Left renal cortex interstitium (tissue), 4 donors: ENCODE data around the gene TEKTIP1. TPM values are rescaled to one million over a fixed set of nuclear protein-coding genes. Genes with fewer than 3 reads are reported as not detected.
"Not testable (repeated sequence)": the region's sequence is repeated elsewhere in the genome, so short reads cannot be mapped to it uniquely, and the experiment has no call there.

ENCODE experiments used
- DNase-seq, 4 donors: peaks; one replicate each; pipeline ENCODE4 v3.0.0-alpha.2; 2013; ENCODE audit warnings: low read depth in 4 of 4, low spot score in 2 of 4, missing footprints in 1 of 4
- polyA plus RNA-seq, 4 donors: library from polyadenylated mRNA; unstranded; fragments of 120-200 nt; gene quantifications; one replicate each; pipeline ENCODE4 v1.2.1, GENCODE V29; 2013; ENCODE audit not compliant: insufficient read length in 4 of 4

TEKTIP1 gene
- polyA plus RNA-seq, 4 donors: 3.1 to 9.0 (median 7.0) TPM

- no peak for DNase-seq
Observed at GRCh38 chr19:3555653-3556422, 16.9 kb downstream of the TEKTIP1 start.

DNA sequence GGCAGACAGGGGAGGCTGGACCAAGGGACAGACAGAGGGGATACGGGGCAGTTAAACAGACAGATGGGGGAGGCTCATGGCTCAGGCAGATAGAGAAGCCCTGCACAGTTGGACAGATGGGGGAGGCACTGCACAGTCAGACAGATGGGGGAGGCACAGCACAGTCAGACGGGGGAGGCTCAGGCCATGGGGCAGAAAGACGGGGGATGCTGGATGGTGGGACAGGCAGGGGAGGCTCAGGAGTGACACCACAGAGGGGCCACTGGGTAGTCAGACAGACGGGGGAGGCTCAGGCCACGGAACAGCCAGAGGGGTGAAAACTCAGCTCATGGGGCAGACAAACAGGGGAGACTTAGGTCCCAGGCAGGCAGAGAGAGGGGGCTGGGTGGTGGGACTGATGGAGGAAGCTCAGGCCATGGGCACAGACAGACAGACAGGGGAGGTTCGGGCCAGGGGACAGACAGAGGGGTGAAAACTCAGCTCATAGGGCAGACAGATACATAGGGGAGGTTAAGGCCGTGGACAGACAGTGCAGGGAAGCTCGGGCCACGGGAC lies 17.5 kb downstream of the TEKTIP1 start:
- no peak for DNase-seq

DNA sequence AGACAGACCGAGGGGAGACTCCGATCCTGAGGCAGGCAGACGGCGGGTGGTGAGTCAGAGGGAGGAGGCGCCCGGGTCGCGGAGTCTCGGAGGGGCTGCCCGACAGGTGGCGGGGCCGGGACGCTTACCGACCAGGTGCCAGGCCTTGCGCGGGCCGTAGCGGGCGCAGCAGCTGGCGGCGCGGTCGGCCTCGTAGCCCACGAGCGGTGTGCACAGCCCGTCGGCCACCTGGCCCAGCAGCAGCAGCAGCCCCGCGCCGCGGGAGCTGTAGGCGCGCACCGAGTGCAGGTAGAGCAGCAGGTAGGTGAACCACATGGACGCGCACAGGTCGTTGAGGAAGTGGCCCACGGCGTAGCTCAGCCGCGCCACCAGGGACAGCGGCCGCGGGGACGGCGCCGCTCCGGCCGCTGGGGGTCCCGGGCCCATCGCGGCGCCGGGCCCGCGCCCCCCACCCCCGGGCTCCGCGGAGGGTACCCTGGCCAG lies 18.0 kb downstream of the TEKTIP1 start:
- DNase-seq: no peak

DNA sequence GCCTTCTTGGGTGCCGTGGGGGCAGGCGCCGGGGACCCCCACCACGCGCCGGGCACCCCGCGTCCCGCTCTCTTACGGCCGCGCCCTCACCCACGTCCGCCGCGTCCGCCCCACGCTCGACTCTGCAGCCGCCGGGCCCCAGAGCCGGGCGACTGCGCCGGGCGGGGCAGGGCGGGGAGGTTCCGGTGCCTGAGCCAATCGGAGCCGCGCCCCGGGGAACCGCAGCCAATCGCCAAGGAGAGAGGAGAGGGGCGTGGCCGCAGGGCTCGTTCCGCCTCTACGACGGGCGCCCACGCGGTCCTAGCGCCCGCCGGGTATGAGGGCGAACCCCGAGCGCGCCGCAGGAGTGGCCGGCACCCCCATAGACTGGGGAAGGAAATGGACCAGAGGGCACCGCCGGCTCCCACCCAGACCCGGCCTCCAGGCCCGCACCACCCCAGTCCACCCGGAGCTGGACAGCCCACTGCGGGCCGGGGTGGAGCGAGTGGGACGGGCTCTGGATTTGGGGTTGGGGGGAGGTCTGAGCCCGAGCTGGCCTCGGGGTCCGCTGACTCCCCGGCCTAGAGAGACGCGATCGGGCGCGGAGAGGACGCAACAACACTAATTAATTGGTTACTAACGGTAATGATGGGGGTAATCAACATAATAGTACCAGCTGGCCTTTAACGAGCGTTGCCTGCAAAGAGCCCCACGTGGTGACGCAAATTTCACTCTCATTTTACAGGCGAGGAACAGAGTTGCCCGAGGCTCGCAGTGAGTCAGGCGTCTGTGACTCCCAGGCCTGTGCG lies 18.7 kb downstream of the TEKTIP1 start, which contains the start of gene MFSD12:
TSS of gene MFSD12 (minus strand) at position 126 of the 788 bp plus-strand sequence. CDS start 183 bp downstream, outside the sequence.
- peak; percentile 56 to 91 (median 81) for DNase-seq

- DNase-seq: no peak
Observed at GRCh38 chr19:3563709-3564524, 24.9 kb downstream of the TEKTIP1 start.

DNA sequence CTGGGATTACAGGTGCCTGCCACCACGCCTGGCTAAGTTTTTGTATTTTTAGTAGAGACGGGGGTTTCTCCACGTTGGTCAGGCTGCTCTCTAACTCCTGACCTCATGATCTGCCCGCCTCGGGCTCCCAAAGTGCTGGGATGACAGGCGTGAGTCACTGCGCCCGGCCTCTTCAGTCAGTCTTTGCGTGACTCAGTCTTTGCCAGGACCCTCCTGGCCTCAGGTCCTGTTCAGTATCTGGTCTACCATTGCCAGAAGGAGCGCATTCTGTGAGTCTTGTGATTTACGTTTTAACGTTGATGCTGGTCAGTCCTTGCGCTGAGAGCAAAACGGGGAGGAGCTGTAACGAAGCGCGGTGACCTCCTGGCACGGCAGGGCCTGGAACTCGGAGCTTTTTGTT lies 26.2 kb downstream of the TEKTIP1 start:
- no peak for DNase-seq

GRCh38 chr19:3570042-3570441 lies 31.1 kb downstream of the TEKTIP1 start:
- not testable (repeated sequence) for DNase-seq

GRCh38 chr19:3570606-3571011 lies 31.6 kb downstream of the TEKTIP1 start:
- no peak for DNase-seq

DNA sequence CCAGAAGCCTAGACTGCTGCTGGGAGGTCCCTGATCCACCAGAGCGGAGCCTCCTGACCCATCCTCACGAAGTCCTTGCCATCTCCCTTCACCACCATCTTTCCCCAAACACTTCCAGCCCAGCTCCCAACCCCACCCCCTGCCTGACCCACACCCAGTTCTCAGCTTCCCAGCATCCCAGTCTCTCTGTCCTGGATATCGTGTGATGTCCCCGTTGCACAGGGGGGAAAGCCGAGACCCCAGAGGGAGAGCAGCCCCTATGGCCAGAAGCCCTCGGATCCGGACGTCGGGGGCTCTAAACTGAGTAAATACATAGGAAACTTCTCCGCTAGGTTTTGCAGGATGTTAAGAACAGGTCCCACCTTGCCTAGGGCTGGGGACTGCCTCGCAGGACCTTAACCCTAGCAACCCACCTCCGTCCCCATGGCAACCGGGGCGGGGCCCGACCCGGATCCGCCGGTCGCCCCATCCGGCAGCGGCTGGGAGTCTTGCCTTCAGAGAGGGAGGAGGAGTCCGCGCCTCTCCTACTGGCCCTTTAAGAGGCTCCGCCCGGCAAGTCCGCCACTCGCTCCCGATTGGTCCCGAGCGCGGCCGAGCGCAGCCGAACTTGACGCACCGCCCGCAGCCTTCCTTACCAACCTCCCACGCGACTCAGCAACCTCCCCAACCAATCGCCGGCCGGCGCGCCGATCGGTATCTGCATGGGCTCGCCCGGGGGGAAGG lies 33.3 kb downstream of the TEKTIP1 start:
- DNase-seq: peak; percentile 92 to 98 (median 98)

DNA sequence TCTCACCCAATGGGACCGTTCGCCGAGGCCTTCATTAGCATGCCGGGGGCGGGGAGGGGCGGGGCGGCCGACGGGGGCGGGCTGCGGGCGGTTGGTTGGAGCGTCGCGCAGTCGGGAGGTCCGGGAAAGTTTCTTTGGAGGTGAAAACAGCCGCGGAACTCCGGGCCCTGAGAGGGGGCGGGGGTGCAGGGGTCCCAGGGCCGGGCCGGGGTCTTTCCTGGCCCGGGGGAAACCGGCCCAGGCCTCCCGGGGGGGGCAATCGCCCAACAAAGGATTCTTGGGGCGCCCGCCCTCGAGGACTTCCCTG lies 33.8 kb downstream of the TEKTIP1 start, which contains the start of gene HMG20B:
TSS of gene HMG20B (plus strand) at position 90 of the 307 bp plus-strand sequence. CDS start 366 bp downstream, outside the sequence.
- no peak for DNase-seq

DNA sequence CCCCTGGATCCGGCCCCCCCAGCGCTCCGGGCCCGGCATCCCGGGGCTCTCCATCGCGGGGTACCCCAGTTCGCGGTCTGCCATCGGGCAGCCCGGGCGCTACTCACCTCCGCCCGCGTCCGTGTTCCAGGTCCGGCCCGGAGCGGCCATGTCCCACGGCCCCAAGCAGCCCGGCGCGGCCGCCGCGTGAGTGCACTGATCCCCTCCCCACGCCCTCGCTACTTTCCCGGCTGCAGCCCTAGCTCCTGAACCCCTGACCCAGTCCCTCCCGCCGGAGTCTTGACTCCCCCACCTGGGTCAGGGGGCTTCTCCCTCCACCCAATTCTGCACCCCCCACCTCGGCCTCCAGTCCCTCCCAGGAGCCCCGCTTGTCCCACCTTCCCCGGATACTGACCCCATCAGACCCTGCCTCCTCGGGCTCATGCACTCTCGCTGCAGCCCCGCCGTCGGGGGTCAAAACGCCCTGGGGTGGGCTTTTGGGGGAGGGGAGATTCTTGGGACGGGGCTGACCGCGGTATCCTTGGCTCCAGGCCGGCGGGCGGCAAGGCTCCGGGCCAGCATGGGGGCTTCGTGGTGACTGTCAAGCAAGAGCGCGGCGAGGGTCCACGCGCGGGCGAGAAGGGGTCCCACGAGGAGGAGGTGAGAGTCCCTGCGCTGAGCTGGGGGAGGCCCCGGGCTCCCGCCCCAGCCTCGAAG lies 34.3 kb downstream of the TEKTIP1 start:
- DNase-seq: no peak

DNA sequence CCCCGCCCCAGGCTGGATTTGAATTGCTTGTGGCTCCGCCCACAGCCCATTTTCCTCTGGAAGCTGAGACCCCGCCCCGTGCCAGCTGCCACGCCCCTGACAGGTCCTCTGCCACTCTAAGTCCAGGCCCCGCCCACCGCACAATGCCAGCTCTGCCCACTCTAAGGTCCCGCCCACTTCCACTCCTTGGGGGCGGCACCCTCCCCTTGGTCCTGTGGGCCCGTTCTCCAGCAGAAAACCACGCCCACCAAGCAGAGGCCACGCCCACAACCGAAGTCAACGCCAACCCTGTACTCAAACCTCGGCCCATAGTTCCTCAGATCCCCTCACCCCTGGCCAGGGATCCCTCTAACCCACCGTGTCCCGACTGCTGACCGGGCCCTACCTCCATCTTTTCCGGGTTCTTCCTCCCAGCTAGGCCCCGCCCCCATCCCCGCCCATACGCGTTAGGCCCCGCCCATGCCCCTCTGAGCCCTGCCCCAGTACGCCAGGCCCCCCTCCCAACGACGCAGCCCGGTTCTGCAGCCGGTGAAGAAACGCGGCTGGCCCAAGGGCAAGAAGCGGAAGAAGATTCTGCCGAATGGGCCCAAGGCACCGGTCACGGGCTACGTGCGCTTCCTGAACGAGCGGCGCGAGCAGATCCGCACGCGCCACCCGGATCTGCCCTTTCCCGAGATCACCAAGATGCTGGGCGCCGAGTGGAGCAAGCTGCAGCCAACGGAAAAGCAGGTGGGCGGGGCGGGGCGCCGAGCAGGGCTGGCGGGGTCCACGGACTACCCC lies 35.1 kb downstream of the TEKTIP1 start:
- DNase-seq: no peak

- no peak for DNase-seq
Observed at GRCh38 chr19:3575260-3575741, 36.3 kb downstream of the TEKTIP1 start.

DNA sequence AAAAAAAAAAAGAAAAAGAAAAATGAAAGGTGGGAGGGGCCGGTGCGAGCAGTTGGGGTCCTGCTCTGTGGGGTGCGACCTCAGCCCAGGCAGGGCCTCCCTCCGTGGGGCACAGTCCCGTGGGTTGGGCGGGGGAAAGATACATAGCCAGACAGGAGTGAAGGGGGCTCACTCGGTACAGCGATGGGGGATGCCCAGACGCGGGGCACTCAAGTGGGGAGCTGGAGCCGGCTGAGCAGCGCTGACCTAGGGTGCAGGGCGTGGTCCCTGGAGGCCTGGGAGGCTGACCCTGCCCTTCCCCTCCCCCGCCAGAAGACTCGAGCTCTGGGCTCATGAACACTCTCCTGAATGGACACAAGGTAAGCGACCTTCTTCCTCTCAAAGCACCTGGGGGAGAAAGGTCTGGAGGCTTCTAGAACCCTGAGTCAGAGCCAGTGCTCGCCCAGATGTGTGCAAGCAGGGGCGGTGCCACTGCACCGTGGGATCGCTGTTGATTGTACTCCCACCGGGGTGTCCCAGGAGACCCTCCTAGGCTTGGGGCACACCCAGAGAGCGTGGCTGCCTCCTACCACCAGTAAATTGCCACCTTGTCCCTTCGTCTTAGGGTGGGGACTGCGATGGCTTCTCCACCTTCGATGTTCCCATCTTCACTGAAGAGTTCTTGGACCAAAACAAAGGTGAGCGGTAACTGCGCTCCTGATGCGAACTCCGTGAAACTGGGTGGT lies 37.1 kb downstream of the TEKTIP1 start:
- no peak for DNase-seq

DNA sequence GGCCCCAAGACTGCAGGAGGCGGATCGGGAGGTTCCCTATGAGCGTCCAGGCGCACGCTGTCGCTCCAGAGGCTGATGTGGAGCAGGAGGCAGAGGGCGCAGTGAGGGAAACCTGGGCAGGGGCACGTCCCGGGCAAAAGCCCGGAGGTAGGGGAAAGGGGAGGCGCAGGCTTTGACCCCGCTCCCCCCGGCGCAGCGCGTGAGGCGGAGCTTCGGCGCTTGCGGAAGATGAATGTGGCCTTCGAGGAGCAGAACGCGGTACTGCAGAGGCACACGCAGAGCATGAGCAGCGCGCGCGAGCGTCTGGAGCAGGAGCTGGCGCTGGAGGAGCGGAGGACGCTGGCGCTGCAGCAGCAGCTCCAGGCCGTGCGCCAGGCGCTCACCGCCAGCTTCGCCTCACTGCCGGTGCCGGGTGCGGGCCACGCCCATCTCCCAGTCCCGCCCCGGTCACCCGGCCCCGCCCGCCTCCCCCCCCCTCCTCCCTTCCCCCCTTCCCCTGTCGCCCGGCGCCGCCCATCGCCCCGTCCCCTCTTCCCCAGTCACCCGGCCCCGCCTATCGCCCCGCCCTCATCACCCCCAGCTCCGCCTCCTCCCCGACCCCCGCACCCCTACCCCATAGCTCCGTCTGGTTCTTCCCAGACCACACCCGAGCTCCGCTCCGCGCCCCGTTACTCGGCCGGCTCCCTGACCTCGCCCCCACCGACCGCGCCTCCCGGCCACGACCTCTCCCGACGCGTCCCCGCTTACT lies 37.9 kb downstream of the TEKTIP1 start:
- DNase-seq: no peak

DNA sequence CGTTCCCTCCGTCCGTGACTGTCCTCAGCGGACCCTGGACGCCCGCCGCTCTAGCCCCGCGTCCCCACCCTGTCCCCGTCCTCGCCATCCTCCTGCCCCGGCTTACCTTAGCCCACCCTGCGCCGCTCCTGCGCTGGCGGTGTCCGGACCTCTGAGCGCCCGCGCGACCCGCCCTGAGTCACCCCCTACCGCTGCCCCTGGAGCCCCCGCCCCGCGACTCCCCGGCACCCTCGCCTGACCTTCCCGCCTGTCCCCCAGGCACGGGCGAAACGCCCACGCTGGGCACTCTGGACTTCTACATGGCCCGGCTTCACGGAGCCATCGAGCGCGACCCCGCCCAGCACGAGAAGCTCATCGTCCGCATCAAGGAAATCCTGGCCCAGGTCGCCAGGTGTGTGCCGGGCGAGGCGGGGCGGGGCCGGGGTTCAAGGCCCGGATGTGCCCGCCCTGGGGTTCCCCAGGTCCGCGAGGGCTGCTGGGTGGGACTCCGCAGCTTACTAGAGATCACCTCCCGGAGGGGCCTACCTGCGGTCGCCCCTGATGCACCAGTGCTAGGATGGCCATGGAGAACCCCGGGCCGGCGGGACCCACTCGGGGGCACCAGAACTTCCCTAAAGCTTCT lies 38.9 kb downstream of the TEKTIP1 start:
- no peak for DNase-seq
